NCI-H1417 treated with DMSO at 0.1 percent for 48 hours (cell line): Measurements from ENCODE around the gene COL26A1.
"Not testable (repeated sequence)": the region's sequence is repeated elsewhere in the genome, so short reads cannot be mapped to it uniquely, and the experiment has no call there.

Source experiments
- DNase-seq: peaks from one replicate; lab custom pipeline; 2025; lab: John Stamatoyannopoulos, UW

The COL26A1 gene

DNA sequence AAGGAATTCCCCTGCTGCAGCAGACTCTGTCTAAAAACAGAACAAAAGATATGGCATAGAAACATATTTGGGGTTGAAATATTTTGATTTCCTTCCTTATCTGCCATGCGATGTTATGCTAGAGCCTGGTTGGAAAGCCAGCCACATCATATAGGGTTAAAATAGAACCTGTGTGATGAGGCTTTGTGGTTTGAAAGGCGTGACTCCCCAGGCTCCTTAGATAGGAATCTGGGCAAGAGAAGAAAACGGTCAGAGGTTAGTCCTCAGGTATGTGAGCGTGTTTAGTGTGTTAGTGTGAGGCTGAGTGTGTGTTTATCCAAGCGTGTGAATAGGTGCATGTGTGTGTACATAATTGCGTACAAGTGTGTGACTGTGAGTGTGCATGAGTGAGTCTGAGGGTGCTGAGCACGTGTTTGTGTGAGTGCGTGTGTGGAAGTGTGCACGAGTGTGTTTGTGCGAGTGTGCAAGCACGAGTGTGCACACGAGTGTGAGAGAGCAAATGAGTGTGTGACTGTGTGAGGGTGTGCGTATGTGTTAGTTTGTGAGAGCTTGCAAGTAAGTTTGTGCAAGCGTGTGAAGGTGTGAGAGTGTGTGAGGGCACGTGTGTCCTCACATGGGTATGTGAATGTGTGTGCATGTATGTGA lies 79.9 kb downstream of the COL26A1 start:
- no peak for DNase-seq

- no peak for DNase-seq
Observed at GRCh38 chr7:101450064-101450463, 87.4 kb downstream of the COL26A1 start.

DNA sequence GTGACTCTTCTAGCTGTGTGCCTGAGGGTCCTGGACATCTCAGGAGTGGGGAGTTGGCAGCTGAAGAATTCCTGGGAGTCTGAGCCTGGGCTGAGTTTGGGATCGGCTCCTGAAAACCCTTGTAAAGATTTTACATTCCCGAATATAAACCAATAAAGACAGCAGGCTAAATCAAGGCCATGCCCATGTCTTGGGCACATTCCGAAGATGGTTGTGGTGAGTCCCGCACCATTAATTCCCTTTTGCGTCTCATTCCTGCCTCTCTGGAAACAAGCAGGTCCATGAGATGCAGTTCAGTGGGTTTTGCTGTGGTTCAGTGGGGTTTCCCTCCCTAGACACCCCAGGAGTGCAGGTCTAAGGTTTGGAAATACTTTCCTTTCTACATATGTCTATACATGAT lies 90.9 kb downstream of the COL26A1 start:
- no peak for DNase-seq

DNA sequence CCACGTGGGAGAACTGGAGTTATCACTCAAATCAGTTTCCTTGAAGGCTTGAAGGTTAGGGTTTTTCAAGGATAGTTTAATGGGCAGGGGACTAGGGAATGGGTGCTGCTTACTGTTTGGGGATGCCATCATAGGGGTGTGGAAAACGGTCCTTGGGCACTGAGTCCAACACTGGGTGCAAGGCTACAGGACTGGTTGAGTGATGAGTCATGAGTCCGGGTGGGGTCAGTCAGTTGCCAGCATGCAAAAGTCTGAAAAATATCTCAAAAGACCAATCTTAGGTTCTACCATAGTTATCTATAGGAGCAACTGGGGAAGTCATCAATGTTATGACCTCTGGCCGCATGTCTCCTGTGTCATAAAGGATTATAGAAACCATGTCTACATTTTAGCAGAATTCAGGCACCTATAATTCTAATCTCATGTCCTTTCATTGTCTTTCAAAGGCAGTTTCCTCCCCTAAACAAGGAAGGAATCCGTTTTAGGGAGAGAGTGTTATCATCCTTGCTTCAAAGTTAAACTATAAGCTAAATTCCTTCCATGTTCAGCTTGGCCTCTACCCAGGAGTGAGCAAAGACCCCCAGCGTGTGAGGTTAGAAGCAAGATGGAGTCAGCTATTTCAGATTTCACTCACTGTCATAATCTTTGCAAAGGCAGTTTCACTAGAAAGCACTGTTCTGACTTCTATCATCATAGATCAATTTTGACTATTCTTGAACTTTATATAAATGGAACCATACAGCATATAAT lies 94.5 kb downstream of the COL26A1 start:
- DNase-seq = no peak

- no peak for DNase-seq
Observed at GRCh38 chr7:101465131-101465530, 102.5 kb downstream of the COL26A1 start.

- no peak for DNase-seq
Observed at GRCh38 chr7:101465576-101466196, 103.0 kb downstream of the COL26A1 start.

- no peak for DNase-seq
Observed at GRCh38 chr7:101466871-101467270, 104.2 kb downstream of the COL26A1 start.

- DNase-seq = no peak
Observed at GRCh38 chr7:101468546-101469275, 106.0 kb downstream of the COL26A1 start.

GRCh38 chr7:101470668-101471487 lies 108.2 kb downstream of the COL26A1 start:
- no peak for DNase-seq

- DNase-seq = no peak
Observed at GRCh38 chr7:101474178-101474577, 111.5 kb downstream of the COL26A1 start.

DNA sequence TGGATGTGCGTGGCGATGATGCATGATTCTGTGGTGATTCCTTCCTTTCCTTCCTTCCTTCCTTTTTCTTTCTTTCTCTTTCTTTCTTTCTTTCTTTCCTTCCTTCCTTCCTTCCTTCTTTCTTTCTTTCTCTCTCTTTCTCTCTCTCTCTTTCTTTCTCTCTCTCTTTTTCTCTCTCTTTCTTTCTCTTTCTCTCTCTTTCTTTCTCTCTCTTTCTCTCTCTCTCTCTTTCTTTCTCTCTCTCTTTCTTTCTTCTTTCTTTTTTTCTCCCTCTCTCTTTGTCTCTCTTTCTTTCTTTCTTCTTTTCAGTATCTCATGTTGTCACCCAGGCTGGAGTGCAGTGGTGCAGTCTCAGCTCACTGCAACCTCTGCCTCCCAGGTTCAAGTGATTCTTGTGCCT lies 113.0 kb downstream of the COL26A1 start:
- not testable (repeated sequence) for DNase-seq

DNA sequence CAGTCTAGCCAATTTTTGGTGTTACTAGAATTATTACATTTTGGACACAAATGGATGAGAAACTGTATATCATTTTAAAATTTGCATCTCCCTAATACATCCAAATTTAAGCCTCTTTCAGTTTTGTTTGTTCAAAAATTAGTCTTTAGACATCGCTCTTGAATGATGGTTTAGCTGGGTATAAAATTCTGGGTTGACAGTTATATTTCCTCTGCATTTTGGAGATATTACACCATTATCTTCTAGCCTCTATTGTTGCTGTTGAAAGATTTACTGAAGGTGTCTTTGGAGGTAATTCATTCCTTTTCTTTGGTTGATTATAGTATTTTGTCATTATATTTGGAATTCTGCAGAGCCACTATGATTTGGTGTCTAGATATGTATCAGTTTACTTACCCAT lies 116.5 kb downstream of the COL26A1 start:
- no peak for DNase-seq

DNA sequence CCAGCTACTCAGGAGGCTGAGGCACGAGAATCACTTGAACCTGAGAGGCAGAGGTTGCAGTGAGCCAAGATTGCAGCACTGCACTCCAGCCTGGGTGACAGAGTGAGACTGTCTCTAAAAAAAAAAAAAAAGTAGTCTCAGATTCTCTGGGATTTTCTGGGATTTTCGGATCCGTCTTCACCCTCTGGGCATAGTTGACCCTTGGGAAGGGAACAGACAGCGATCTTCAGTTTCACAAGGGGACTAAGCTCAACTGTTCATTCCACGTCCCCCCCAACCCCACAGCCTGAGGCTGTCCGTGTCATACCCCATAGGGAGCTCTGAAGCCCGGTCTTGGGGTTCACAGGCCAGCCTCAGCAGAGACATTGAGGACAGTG lies 123.4 kb downstream of the COL26A1 start:
- not testable (repeated sequence) for DNase-seq

- DNase-seq = no peak
Observed at GRCh38 chr7:101486433-101487104, 123.9 kb downstream of the COL26A1 start.

DNA sequence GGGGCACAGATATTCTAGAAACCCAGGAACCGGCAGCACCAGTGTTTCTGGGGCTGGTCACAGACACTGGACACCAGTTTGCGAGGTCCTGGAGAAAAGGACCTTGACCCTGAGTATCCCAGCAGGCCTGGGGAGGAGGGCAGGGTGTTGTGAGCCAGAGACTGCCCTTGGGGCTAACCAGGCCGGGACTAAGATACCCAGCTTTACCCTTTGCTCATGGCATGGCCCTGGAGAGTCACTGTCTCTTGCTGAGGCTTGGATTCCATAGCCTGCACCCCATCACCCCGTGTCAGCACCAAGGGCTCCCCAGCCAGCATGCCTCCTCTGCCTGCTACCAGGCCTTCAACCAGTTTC lies 124.4 kb downstream of the COL26A1 start:
- no peak for DNase-seq

DNA sequence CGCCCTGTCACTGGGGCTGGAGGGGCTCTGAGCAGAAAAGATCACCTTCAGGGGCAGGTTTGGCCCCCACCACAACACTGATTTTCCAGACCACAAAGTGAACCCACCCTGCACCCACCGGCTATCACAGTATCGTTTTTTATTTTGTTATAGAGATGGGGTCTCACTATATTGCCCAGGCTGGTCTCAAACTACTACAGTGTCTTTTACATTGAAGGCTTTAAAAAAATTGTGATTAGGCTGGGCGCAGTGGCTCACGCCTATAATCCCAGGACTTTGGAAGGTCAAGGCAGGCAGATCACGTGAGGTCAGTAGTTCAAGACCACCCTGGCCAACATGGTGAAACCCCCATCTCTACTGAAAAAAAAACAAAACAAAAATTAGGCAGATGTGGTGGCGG lies 125.1 kb downstream of the COL26A1 start:
- DNase-seq = no peak

- DNase-seq = no peak
Observed at GRCh38 chr7:101488826-101489572, 126.3 kb downstream of the COL26A1 start.

- not testable (repeated sequence) for DNase-seq
Observed at GRCh38 chr7:101490439-101490838, 127.8 kb downstream of the COL26A1 start.

GRCh38 chr7:101491442-101491841 lies 128.8 kb downstream of the COL26A1 start:
- not testable (repeated sequence) for DNase-seq

- DNase-seq = no peak
Observed at GRCh38 chr7:101494602-101495329, 132.1 kb downstream of the COL26A1 start.
